ENCODE data around the gene WDR73. TPM values are rescaled to one million over a fixed set of nuclear protein-coding genes. Genes with fewer than 3 reads are reported as not detected.

WDR73 gene
- total RNA-seq, 1 experiment from 2014 or later, result 42.4 TPM

DNA sequence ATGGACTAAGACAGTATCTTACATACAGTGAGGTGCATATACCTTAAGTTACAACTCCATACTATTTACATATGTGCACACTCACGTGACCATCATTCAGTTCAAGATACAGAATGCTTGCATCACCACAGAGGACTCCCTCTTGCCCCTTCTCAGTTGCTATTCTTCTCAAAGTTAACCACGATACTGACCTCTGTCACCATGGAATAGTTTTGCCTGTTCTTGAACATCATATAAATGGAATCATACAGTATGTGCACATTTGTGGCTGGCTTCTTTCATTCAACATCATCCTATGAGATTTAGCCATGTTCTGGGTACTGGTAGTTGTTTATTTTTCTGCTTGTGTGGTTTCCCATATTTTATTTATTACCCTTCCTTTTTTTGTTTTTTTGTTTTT lies 63.7 kb downstream of the WDR73 start:
- intact Hi-C loops (cut with micrococcal nuclease; ENCODE audit: unreplicated experiment), result no loop called here
- H3K27me3 ChIP-seq (replicated peaks; ENCODE audit: insufficient read depth, low read depth, low read length, poor library complexity), result no peaks in the 10 kb centered on the region
- no peaks in the 10 kb centered on the region for H3K36me3 ChIP-seq (ENCODE audit: insufficient read depth, low read length, poor library complexity, severe bottlenecking)
- BruUV-seq (replicated peaks), result no TSS peak
- H3K27ac ChIP-seq (ENCODE audit: low read depth, low read length, poor library complexity, severe bottlenecking), result no peak overlapping the region
- no peak overlapping the region for H3K4me3 ChIP-seq (ENCODE audit: low read depth, low read length, poor library complexity, severe bottlenecking)
- POLR2A ChIA-PET (ENCODE audit: low non-redundant PET), result no interaction called here
- H3K9me3 ChIP-seq (ENCODE audit: low read depth, low read length, poor library complexity, severe bottlenecking), result no peaks in the 10 kb centered on the region
- peaks cover 12% of the 10 kb centered on the region for H3K4me1 ChIP-seq (ENCODE audit: insufficient read depth, low read length, poor library complexity, severe bottlenecking)
- TF ChIP-seq EZH2 (IDR thresholded peaks at IDR 0.05; ENCODE audit: borderline replicate concordance, low read depth, low read length, poor library complexity, severe bottlenecking), result no peak
- TF ChIP-seq, protein P1, sequence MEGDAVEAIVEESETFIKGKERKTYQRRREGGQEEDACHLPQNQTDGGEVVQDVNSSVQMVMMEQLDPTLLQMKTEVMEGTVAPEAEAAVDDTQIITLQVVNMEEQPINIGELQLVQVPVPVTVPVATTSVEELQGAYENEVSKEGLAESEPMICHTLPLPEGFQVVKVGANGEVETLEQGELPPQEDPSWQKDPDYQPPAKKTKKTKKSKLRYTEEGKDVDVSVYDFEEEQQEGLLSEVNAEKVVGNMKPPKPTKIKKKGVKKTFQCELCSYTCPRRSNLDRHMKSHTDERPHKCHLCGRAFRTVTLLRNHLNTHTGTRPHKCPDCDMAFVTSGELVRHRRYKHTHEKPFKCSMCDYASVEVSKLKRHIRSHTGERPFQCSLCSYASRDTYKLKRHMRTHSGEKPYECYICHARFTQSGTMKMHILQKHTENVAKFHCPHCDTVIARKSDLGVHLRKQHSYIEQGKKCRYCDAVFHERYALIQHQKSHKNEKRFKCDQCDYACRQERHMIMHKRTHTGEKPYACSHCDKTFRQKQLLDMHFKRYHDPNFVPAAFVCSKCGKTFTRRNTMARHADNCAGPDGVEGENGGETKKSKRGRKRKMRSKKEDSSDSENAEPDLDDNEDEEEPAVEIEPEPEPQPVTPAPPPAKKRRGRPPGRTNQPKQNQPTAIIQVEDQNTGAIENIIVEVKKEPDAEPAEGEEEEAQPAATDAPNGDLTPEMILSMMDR (conservative IDR thresholded peaks at IDR 0.05; ENCODE audit: low read depth, low read length), result no peak
- no peak for DNase-seq (ENCODE audit: low spot score)
- CTCF ChIA-PET, result no interaction called here

Other genes starting within 250 kb of the WDR73 start
- gene ZSCAN2, start 53.3 kb downstream of the WDR73 start, total RNA-seq (2021), result 15.2 and 22.0 TPM in 2 replicates
- gene NMB, start 3.9 kb upstream of the WDR73 start, total RNA-seq (2021), result 15.1 and 15.3 TPM in 2 replicates
- gene SEC11A, start 61.9 kb upstream of the WDR73 start, total RNA-seq (2021), result 104 and 106 TPM in 2 replicates
- 32.9 and 37.2 TPM in 2 replicates for gene ZNF592, start 94.3 kb upstream of the WDR73 start, total RNA-seq (2021)
- 0.67 and 0.70 TPM in 2 replicates for gene ALPK3, start 163.1 kb upstream of the WDR73 start, total RNA-seq (2021)
- gene SLC28A1, start 230.4 kb upstream of the WDR73 start, total RNA-seq (2021), result not detected in 2 replicates